Measurements from ENCODE around the gene TNIK. TPM values are rescaled to one million over a fixed set of nuclear protein-coding genes. Genes with fewer than 3 reads are reported as not detected.

TNIK gene
- total RNA-seq, 1 experiment from 2014 or later, result 0.69 TPM

GRCh38 chr3:171458864-171459136, 1.4 kb downstream of the TNIK start:
- ChIA-PET CTCF (no interaction called here), POLR2A (ENCODE audit: low non-redundant PET) (no interaction called here)
- H3K4me1 ChIP-seq (ENCODE audit: insufficient read depth, low read length, poor library complexity, severe bottlenecking), result peaks cover 5% of the 10 kb centered on the region
- no peak for DNase-seq (ENCODE audit: low spot score)
- no peaks in the 10 kb centered on the region for H3K9me3 ChIP-seq (ENCODE audit: low read depth, low read length, poor library complexity, severe bottlenecking)
- no peak overlapping the region for H3K4me3 ChIP-seq (ENCODE audit: low read depth, low read length, poor library complexity, severe bottlenecking)
- no peaks in the 10 kb centered on the region for H3K36me3 ChIP-seq (ENCODE audit: insufficient read depth, low read length, poor library complexity, severe bottlenecking)
- no peak for TF ChIP-seq CTCF (conservative IDR thresholded peaks at IDR 0.05; ENCODE audit: low read depth, low read length)
- no peak for TF ChIP-seq EZH2 (IDR thresholded peaks at IDR 0.05; ENCODE audit: borderline replicate concordance, low read depth, low read length, poor library complexity, severe bottlenecking)
- peaks cover 12% of the 10 kb centered on the region for H3K27me3 ChIP-seq (replicated peaks; ENCODE audit: insufficient read depth, low read depth, low read length, poor library complexity)
- H3K27ac ChIP-seq (ENCODE audit: low read depth, low read length, poor library complexity, severe bottlenecking), result no peak overlapping the region
- intact Hi-C loops (cut with micrococcal nuclease; ENCODE audit: unreplicated experiment), result no loop called here
- BruUV-seq (replicated peaks), result no TSS peak

- no peaks in the 10 kb centered on the region for H3K36me3 ChIP-seq (ENCODE audit: insufficient read depth, low read length, poor library complexity, severe bottlenecking)
- DNase-seq (ENCODE audit: low spot score), result no peak
- H3K9me3 ChIP-seq (ENCODE audit: low read depth, low read length, poor library complexity, severe bottlenecking), result no peaks in the 10 kb centered on the region
- peaks cover 12% of the 10 kb centered on the region for H3K27me3 ChIP-seq (replicated peaks; ENCODE audit: insufficient read depth, low read depth, low read length, poor library complexity)
- peaks cover 5% of the 10 kb centered on the region for H3K4me1 ChIP-seq (ENCODE audit: insufficient read depth, low read length, poor library complexity, severe bottlenecking)
- ChIA-PET POLR2A (ENCODE audit: low non-redundant PET) (no interaction called here), CTCF (no interaction called here)
- BruUV-seq (replicated peaks), result no TSS peak
- no peak overlapping the region for H3K4me3 ChIP-seq (ENCODE audit: low read depth, low read length, poor library complexity, severe bottlenecking)
- no peak overlapping the region for H3K27ac ChIP-seq (ENCODE audit: low read depth, low read length, poor library complexity, severe bottlenecking)
- TF ChIP-seq CTCF (conservative IDR thresholded peaks at IDR 0.05; ENCODE audit: low read depth, low read length), result no peak
- TF ChIP-seq EZH2 (IDR thresholded peaks at IDR 0.05; ENCODE audit: borderline replicate concordance, low read depth, low read length, poor library complexity, severe bottlenecking), result no peak
- intact Hi-C loops (cut with micrococcal nuclease; ENCODE audit: unreplicated experiment), result no loop called here
Measured at GRCh38 chr3:171458071-171458863, 1.9 kb downstream of the TNIK start.

GRCh38 chr3:171457607-171458061, 2.6 kb downstream of the TNIK start:
- no peaks in the 10 kb centered on the region for H3K36me3 ChIP-seq (ENCODE audit: insufficient read depth, low read length, poor library complexity, severe bottlenecking)
- H3K27ac ChIP-seq (ENCODE audit: low read depth, low read length, poor library complexity, severe bottlenecking), result no peak overlapping the region
- no peak for DNase-seq (ENCODE audit: low spot score)
- ChIA-PET POLR2A (ENCODE audit: low non-redundant PET) (no interaction called here), CTCF (no interaction called here)
- no TSS peak for BruUV-seq (replicated peaks)
- TF ChIP-seq EZH2 (IDR thresholded peaks at IDR 0.05; ENCODE audit: borderline replicate concordance, low read depth, low read length, poor library complexity, severe bottlenecking) (no peak), CTCF (conservative IDR thresholded peaks at IDR 0.05; ENCODE audit: low read depth, low read length) (no peak)
- peaks cover 12% of the 10 kb centered on the region for H3K27me3 ChIP-seq (replicated peaks; ENCODE audit: insufficient read depth, low read depth, low read length, poor library complexity)
- no peaks in the 10 kb centered on the region for H3K9me3 ChIP-seq (ENCODE audit: low read depth, low read length, poor library complexity, severe bottlenecking)
- H3K4me1 ChIP-seq (ENCODE audit: insufficient read depth, low read length, poor library complexity, severe bottlenecking), result peaks cover 5% of the 10 kb centered on the region
- intact Hi-C loops (cut with micrococcal nuclease; ENCODE audit: unreplicated experiment), result no loop called here
- H3K4me3 ChIP-seq (ENCODE audit: low read depth, low read length, poor library complexity, severe bottlenecking), result no peak overlapping the region

Data from A673 (cell line).